HEK293T (cell line): ENCODE measurements around the gene GAK.

Source experiments
- CTCF ChIA-PET: fragments of 350-600 bp; formaldehyde crosslinking; extraction: SDS; loops from one replicate; lab custom pipeline; 2021; ENCODE audit warnings: antibody characterized with exemption, inconsistent platforms; lab: Yijun Ruan, JAX
- POLR2A ChIA-PET: fragments of 350-600 bp; formaldehyde crosslinking; extraction: SDS; loops from one replicate; lab custom pipeline; 2020; ENCODE audit warnings: antibody characterized with exemption, inconsistent platforms; lab: Yijun Ruan, JAX
- DNase-seq: peaks from one replicate; pipeline ENCODE4 v3.0.0; 2012; ENCODE audit warnings: mixed read lengths; ENCODE audit errors: extremely low spot score
- ARNT ChIP-seq: fragments of 450-650 bp; IDR thresholded peaks from 2 replicates; pipeline ENCODE4 v1.6.1; 2017; ENCODE audit warnings: mild to moderate bottlenecking
- BHLHE40 ChIP-seq: fragments of 450-650 bp; IDR thresholded peaks from 2 replicates; pipeline ENCODE4 v1.6.1; 2016; ENCODE audit warnings: mild to moderate bottlenecking, moderate library complexity, borderline replicate concordance
- CTBP1 ChIP-seq: fragments of 450-650 bp; IDR thresholded peaks from 2 replicates; pipeline ENCODE4 v1.6.1; 2016; ENCODE audit warnings: borderline replicate concordance
- ELF4 ChIP-seq: fragments of 450-650 bp; IDR thresholded peaks from 2 replicates; pipeline ENCODE4 v1.6.1; 2017; ENCODE audit warnings: antibody characterized with exemption
- FOXA1 ChIP-seq: fragments of 450-650 bp; IDR thresholded peaks from 2 replicates; pipeline ENCODE4 v1.6.1; 2016; ENCODE audit warnings: mild to moderate bottlenecking
- FOXK2 ChIP-seq: fragments of 450-650 bp; IDR thresholded peaks from 2 replicates; pipeline ENCODE4 v1.6.1; 2016; ENCODE audit warnings: mild to moderate bottlenecking
- FOXM1 ChIP-seq: fragments of 450-650 bp; IDR thresholded peaks from 2 replicates; pipeline ENCODE4 v1.6.1; 2017; ENCODE audit warnings: mild to moderate bottlenecking, borderline replicate concordance
- HDGF ChIP-seq: fragments of 450-650 bp; IDR thresholded peaks from 2 replicates; pipeline ENCODE4 v1.6.1; 2017; ENCODE audit warnings: antibody characterized with exemption, borderline replicate concordance
- L3MBTL2 ChIP-seq: fragments of 450-650 bp; conservative IDR thresholded peaks from 2 replicates; pipeline ENCODE4 v1.6.1; 2016; ENCODE audit warnings: mild to moderate bottlenecking
- LEF1 ChIP-seq: fragments of 450-650 bp; IDR thresholded peaks from 2 replicates; pipeline ENCODE4 v1.6.1; 2017; ENCODE audit warnings: mild to moderate bottlenecking, borderline replicate concordance
- NFRKB ChIP-seq: fragments of 450-650 bp; IDR thresholded peaks from 2 replicates; pipeline ENCODE4 v1.6.1; 2016; ENCODE audit warnings: mild to moderate bottlenecking, moderate library complexity
- PKNOX1 ChIP-seq: fragments of 450-650 bp; IDR thresholded peaks from 2 replicates; pipeline ENCODE4 v1.6.1; 2016
- SP1 ChIP-seq: fragments of 450-650 bp; IDR thresholded peaks from 2 replicates; pipeline ENCODE4 v1.6.1; 2017
- SUZ12 ChIP-seq: fragments of 450-650 bp; IDR thresholded peaks from 2 replicates; pipeline ENCODE4 v1.6.1; 2016; ENCODE audit warnings: mild to moderate bottlenecking
- TARDBP ChIP-seq: fragments of 450-650 bp; IDR thresholded peaks from 2 replicates; pipeline ENCODE4 v1.6.1; 2016
- ZNF384 ChIP-seq: fragments of 450-650 bp; IDR thresholded peaks from 2 replicates; pipeline ENCODE4 v1.6.1; 2016

GAK gene

GRCh38 chr4:836003-836511, 96.1 kb downstream of the GAK start:
- no peak for DNase-seq
- ChIA-PET POLR2A (no interaction called here), CTCF (no interaction called here)
- TF ChIP-seq PKNOX1, result no peak
- TF ChIP-seq L3MBTL2, result no peak
- TF ChIP-seq TARDBP, result no peak
- TF ChIP-seq FOXK2, result no peak
- no peak for TF ChIP-seq HDGF
- TF ChIP-seq SP1, result no peak
- no peak for TF ChIP-seq FOXA1
- TF ChIP-seq ZNF384, result no peak
- no peak for TF ChIP-seq FOXM1

DNA sequence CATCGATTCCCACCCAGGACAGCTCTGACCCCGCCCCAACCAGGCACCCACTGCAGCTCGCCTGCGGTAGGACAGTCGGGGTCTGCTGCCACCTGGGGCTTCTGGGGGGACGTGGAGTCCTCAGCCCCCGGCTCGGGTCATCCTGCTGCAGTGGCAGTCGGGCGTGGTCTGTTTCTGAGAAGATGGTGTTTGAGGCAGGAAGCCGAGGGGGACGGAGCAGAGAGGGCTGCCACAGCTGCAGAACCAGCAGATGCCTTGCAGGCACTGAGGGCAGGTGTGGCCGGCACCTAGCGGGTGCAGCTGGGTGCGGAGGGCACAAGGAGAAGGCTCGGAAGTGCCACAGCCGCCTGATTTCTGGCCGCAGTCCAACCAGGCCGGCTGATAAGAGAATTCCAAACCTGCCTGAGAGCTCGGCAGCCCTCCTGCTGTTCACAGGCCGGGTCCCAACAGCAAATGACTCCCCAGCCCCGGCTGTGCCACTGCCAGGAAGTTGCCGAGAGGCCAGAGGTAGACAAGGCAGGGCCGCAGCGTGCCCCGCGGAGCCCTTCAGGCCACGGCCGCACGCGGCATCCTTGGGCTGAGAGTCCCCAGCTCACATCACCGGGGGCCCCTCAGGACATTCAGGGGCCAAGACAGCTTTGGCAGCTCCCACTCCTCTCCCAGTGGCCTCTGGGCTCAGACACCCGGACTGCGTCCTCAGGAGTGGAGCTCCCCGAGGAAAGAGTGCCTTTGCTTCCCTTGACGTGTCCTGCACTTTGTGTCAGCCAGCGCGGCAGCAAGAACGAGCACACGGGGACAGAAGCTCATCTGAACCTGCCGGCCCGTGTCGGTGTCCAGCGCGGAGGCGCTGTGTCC, 96.7 kb downstream of the GAK start:
- POLR2A ChIA-PET, result no interaction called here
- no peak for DNase-seq
- TF ChIP-seq ZNF384, result no peak
- TF ChIP-seq TARDBP, result no peak
- CTCF ChIA-PET, result no interaction called here

DNA sequence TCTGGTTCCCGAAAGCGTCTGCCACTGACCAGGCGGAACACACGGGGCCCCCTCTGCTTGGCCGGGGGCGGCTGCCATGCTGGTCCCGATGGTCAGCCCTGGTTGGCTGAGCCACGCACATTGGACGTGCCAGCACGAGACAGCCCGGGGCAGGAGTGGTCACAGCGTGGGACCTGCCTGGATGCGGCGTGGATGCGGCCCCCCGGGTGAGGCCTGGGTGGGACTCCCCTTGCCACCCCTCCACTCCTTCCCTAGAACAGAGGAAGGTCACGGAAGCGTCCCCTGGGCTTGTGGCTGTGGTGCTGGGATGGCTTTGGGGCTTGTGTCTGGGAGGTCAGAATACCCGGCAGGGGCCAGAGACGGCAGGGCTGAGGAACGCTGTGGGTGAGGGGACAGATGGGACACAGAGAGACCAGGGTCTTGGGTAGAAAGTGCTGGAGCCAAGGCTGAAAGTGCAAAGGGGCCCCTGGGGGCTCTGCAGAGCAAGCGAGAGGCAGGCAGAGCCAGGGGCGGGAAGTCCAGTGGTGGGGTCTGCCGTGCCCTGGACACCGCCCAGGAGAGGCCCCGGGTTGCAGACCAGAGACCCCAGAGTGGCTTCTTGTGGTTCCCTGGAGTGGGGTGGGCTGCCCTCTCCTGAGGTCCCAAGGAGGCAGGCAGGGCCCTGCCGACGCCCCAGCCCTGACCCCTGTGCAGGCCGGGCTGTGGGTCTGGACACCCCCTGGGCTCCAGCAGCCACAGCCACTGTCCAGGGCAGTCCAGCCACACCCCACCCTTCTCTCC, 97.6 kb downstream of the GAK start:
- no peak for TF ChIP-seq LEF1
- TF ChIP-seq ZNF384, result no peak
- TF ChIP-seq SUZ12, result no peak
- TF ChIP-seq NFRKB, result no peak
- no peak for TF ChIP-seq SP1
- no peak for DNase-seq
- ChIA-PET CTCF (no interaction called here), POLR2A (no interaction called here)

GRCh38 chr4:833731-834367, 98.3 kb downstream of the GAK start:
- CTCF ChIA-PET, result no interaction called here
- no peak for DNase-seq
- POLR2A ChIA-PET, result no interaction called here
- no peak for TF ChIP-seq NFRKB
- TF ChIP-seq FOXK2, result no peak

DNA sequence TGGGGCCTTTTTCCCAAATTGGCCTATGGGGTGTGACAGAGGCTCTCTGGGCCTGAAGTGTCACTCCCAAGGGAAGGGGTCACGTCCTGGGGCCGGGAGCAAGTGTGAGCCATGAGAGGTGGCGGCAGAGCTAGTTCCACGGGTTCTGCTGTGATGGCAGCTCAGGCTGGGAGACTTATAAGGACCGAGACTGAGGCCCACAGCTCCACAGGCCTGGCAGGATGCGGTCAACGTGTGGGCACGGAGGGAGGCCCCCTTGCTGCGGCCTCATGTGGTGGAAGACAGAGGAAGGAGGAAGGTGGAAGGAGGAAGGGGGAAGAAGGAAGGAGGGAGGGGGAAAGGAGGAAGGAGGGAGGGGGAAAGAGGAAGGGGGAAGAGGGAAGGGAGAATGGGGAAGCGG, 99.0 kb downstream of the GAK start:
- ChIA-PET CTCF (no interaction called here), POLR2A (no interaction called here)
- no peak for DNase-seq
- TF ChIP-seq ZNF384 (no peak), SP1 (no peak), FOXA1 (no peak)

DNA sequence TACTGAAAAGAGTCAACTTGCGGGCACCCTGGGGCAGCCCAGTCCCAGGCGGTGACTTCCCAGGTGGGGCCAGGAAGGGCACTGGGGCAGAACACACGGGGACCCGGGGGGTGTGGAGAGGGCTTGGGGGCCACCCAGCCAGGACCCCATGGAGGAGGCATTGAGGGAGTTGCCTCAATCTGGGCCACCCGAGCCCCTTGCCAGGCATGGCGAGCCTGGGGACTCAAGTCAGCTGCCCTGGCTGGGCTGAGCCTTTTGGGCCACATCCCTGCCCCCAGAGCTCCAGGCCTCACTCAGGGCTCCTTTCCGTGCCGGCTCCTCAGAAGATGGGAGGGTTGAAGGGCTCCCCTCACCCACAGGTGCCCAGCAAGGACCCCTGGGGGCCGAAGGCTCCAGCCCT, 99.6 kb downstream of the GAK start:
- ChIA-PET CTCF (no interaction called here), POLR2A (no interaction called here)
- TF ChIP-seq NFRKB (no peak), L3MBTL2 (no peak), FOXM1 (no peak), SUZ12 (no peak), TARDBP (no peak), ZNF384 (no peak), FOXA1 (no peak), PKNOX1 (no peak), ARNT (no peak), FOXK2 (no peak), HDGF (no peak), BHLHE40 (no peak)
- no peak for DNase-seq

DNA sequence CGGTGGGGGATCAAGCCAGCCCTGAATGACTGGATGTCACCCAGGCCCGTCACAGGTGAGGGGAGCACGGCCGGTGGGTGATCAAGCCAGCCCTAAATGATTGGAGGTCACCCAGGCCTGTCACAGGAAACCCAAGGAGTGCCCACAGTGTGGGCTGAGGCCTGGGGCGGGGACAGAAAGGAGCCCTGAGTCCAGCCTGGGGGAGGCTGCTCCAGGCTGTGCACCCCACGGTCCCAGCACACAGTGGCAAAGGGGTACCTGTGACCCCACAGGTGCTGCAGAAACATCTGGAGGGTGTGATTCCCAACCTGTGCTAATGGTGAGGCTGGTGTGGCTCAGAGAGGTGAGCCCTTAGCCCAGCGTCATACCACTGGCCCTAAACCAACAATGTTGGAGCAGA, 100.0 kb downstream of the GAK start:
- no peak for DNase-seq
- POLR2A ChIA-PET, result no interaction called here
- CTCF ChIA-PET, result no interaction called here
- TF ChIP-seq PKNOX1 (no peak), CTBP1 (no peak), SP1 (no peak), NFRKB (no peak), FOXK2 (no peak), FOXA1 (no peak), ARNT (no peak), ELF4 (no peak), L3MBTL2 (no peak), BHLHE40 (no peak), HDGF (no peak), LEF1 (no peak), FOXM1 (no peak)
